Activated CD4-positive, alpha-beta T cell treated with anti-CD3 and anti-CD28 coated beads for 1 hour (primary cell): ENCODE measurements around the gene TTC16.
"Not testable (repeated sequence)": the region's sequence is repeated elsewhere in the genome, so short reads cannot be mapped to it uniquely, and the experiment has no call there.

ENCODE experiments used
- DNase-seq: peaks from one replicate; pipeline ENCODE4 v3.0.0-alpha.2; 2020

TTC16 gene

DNA sequence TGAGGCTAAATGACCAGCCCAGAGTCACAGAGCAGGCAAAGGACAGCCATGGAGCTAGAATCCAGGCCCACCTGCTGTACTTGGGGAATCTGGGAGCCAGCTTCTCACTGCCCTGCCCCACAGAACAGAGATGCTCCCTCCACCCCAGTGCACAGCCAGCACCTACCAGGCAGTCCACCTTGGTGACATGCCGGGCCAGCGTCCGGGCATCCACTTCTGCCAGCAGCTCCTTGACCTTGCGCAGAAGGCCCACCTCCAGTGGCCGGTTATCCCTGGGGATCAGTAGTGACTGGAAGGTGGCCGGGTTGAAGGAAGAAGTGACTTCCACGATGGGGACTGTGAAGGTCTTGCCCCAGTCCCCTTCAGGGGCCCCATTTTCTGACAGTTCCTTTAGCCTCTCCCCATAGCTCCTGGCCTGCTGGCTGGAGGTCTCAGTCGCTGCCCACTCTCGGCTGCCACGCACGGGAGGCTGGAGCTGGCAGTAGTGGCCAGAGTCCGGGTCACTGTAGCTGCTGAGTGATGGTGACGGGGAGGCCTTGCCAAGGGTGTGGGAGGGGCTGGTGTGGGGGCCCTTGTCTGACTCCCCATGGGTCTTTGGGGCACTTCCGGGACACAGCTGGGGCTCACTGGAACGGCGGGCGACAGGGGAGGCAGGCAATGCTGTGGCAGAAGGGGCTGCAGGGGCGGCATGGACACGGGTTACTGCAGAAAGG lies 28.7 kb downstream of the TTC16 start:
- DNase-seq = no peak

DNA sequence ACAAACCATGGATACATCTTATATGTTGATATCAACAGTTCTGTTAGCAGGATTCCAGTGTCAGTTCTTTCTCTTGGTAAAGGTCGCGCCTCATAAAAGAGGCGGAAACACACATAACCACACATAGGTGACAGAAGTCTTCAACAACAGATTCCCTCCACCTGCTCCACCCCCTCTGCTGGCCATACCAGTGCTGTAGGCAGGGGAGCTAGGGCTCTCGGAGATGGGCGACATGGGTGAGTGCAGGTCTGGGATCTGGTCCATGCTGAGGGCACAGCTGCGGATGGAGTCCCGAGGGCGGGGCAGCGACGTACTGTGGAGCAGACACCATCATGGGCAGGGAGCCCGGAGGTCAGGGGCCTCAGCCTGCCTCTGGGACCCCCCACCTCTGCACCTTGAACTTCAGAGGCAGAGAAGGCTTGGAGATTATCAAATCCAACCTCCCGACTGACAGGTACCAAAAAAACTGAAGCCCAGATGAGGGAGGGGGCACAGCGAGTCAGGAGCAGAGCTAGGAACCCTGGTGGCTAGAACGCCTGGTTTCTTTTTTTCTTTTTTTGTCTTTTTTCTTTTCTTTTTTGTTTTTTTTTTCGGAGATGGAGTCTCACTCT lies 31.2 kb downstream of the TTC16 start:
- DNase-seq = no peak

DNA sequence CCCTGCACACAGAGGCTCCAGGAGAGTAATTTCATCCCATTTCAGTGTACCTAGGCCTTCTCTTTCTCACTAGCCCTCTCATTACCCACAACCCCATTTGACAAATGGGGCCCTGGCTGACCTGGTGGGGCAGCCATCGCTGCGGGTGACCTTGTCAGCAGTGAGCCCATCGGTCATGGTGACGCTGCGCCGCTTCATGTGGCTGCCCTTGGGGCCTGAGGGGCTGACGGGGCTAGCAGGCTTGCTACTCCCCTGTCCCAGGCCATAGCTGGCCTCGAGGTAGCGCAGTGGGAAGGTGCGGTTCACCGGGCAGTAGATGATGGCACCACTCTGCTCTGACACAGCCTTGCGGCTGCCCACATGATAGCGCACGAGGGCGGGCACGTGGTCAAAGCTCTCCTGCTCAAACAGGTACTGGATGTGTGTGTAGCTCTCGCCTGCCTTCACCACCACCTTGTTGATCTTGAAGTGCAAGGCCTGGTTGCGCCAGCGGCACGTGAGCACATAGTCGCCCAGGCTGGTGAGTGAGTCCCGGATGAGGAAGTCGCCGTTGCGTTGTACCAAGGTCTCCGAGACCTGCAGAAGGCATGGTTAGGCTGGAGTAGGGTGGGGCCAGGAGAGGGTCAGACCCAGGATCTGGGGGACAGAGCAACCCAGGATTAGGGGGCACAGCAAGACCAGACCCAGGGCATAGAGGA lies 33.4 kb downstream of the TTC16 start:
- no peak for DNase-seq

DNA sequence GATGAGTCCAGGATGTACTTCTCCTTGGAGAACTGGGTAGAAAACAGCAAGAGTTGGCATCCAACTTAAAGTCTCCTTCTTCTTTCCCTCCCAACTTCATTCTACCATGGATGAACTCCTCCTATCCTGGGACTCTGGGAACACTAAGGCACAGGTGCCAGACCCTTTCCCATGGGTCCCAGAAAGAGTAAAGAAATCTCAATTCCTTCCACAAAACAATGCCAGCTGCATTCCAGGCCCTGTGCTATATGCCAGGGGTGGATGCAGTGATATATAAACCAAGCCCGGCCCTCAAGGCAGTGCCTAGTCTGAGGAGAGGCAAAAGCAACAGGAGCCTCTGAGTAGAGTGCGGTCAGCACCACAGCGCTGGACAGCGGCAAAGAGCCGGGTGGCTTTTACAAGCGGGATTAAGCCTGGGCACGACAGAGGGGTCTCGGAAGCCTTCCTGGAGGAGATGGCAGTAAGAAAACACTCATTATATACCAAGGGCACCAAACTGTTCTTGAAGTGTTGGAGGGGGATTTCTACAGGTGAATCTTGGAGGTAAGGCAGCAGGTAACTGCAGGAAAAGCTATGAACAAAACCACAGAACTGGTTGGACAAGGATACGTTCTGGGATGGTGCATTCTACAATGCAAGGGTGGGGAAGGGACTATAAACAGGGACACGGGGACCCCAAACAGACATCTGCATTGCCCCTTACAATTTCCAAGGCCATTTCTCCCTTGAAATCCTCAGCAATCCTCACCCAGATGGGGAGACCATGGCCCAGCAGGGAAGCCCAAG lies 35.6 kb downstream of the TTC16 start:
- no peak for DNase-seq

- DNase-seq = no peak
Observed at GRCh38 chr9:127753148-127753547, 37.3 kb downstream of the TTC16 start.

DNA sequence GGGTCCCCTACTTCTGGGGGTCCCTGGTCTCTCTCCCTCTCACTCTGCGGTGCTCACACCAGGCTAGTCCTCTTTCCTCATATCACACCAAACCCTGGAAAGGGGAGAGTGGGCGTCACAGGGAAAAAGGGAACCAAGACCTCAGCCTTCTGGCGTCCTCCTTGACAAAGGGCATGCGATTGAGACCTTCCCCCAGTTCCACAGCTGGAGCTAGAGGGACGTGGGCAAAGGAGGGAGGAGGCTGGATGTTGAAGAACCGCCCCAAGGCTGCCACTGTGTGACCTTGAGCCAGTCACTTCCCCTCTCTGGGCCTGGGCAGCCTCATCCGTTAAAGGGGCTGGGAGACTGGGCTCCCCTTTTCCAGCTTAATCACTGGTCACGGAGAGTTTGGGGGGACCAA lies 37.7 kb downstream of the TTC16 start:
- DNase-seq = no peak

DNA sequence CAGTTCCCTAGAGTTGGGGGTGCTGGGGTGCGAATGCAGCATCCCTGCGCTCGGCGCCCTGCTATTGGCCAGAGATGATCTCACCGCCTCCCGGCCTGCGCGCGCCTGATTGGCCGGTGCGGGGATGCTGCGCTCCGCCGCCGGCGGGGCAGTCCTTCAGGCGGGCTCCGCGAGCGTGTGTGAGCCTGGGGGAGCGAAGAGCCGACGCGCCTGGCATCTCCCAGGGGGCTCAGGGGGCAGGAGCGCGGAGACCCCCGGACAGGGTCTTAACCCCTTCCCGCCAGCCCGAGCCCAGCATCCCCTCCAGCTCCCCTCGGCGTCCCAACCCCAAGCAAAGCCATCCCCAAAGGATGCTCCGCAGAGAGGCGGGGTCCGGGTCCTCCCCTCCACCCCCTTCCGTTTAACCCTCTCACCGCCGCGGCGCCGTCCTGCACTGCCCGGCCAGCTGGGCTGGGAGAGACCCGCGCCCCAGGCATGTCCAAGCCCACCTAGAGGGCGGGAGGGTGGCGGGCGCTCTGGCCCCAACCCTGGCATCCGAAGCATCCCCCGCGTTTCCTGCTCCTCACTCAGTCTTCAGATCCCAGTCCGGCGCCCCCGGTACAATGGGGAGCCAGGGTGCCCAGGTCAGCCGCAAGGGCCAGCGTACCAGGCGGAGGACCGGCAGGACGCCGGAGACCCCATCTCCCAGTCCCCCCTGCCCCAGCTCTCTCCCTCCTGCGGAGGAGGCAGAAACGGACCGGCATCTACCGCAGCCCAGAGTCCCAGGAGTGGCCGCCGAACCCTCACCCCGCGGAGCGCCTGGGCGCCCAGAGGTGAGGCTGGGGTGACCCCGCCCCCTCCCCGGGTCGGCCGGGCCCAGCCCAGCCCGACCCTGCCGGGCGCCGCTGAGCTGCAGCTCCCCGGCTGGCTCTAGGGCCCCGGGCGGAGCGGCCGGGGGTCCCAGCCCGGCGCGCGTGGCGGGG lies 38.5 kb downstream of the TTC16 start:
- DNase-seq = no peak

DNA sequence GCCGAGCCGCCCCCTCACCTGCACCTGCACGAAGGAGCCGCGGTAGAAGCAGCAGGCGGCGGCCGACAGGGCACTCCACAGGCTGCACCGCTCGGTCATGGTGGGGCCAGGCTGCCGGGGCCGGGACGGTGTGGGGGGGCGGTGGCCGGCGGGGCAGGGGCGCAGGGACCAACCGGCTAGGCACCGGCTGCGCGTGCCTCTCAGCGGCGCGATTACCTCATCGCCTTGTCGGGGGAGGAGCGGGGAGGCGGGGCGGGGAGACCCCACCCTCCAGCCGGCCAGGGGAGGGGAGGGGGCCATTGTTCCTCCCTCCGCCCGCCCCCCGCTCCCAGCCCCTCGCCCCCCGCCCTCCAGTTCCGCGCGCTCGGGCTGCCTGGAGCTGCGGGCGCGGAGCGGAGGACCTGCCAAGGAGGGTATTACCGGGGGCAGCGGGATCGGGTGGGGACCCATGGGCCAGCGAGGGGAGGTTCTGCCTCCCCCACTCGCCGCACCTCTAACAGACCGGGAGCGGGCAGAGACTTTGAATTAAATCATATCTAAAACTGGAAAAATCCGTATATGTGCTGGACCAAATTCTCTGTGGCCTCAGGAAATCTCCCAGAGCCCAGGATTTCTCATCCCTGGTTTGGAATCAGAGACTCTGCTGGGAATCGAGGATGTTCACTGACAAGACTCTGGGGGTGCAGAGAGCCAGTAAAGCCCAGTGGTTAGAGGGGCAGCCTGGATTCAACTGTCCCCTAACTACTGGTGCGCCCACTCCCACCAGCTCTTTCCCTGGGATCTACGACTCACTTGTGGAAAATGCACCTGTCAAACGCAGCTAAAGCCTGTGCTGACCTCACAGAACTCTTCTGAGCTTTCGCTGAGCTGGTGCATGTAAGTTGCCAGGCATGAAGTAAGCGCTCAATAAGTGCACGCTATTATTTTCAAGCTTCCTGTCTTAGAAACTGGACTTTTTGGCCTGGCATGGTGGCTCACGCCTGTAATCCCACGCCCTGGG lies 39.5 kb downstream of the TTC16 start:
- no peak for DNase-seq

GRCh38 chr9:127756233-127756632 lies 40.4 kb downstream of the TTC16 start:
- DNase-seq = no peak

DNA sequence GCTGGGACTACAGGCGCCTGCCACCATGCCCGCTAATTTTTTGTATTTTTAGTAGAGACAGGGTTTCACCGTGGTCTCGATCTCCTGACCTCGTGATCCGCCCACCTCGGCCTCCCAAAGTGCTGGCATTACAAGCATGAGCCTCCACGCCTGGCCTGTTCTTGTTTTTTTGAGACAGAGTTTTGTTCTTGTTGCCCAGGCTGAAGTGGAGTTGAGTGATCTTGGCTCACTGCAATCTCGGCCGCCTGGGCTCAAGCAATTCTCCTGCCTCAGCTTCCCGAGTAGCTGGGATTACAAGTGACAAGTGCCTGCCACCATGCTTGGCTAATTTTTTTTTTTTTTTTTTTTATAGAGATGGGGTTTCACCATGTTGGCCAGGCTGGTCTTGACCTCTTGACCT lies 40.9 kb downstream of the TTC16 start:
- not testable (repeated sequence) for DNase-seq

- no peak for DNase-seq
Observed at GRCh38 chr9:127758843-127759242, 43.0 kb downstream of the TTC16 start.

DNA sequence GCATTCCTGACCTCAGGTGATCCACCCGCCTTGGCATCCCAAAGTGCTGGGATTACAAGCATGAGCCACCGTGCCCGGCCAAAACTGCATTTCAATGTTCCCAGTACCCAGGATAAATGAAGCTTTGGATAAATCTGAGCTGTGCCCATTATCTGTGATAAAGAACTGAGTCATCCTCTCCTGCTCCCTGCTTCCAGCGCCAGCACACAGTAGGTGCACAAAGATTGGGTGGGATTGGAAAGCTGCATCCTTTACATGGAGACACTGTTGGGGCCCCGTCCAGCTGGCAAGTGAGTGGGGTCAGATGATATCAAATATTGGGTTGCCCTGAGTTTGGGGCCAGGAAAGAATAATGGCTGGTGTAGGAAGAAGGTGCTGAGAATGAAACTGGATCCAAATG lies 45.2 kb downstream of the TTC16 start:
- DNase-seq = no peak

- DNase-seq = no peak
Observed at GRCh38 chr9:127761491-127761956, 45.6 kb downstream of the TTC16 start.

- DNase-seq = no peak
Observed at GRCh38 chr9:127762111-127762676, 46.3 kb downstream of the TTC16 start.

DNA sequence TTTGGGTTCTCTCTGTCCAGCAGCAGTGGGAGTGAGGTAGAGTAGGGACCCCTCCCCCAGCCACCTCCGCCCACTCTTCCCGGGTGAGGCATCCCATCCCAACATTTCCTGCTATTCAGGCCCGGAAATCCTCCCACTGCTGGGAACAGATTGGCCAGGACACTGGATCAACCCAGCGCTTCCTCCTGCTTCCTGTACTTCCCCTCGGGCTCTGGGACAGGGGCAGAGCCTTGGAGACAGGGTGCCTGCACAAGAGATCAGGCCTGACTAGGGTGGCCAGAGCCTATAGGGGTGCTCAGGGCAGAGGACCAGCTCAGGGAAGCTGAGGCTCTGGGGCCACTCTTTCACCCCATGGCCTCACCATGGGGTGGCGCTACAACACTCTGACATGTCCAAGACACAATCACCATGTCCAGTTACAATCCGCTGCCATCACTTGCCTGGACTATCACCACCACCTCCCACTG lies 48.1 kb downstream of the TTC16 start:
- no peak for DNase-seq

DNA sequence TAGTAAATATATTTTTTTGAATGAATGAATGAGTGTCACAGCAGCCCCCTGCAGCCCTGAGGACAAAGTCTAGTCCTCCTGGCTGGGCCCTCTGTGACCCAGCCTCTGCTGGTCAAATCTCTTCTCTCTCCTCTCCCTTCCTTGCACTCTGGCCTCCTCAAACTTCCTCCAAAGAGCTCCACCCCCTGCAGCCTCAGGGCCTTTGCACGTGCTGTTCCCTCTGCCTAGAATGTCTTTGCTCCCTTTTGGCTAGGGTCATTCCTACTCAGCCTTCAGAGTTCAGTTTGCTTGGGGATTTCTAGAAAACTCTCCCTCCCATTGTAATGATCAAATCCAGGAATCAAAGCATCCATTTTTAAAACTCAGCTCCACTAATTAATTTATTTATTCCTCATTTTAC lies 49.5 kb downstream of the TTC16 start:
- no peak for DNase-seq

GRCh38 chr9:127767410-127767809 lies 51.5 kb downstream of the TTC16 start:
- DNase-seq = no peak

DNA sequence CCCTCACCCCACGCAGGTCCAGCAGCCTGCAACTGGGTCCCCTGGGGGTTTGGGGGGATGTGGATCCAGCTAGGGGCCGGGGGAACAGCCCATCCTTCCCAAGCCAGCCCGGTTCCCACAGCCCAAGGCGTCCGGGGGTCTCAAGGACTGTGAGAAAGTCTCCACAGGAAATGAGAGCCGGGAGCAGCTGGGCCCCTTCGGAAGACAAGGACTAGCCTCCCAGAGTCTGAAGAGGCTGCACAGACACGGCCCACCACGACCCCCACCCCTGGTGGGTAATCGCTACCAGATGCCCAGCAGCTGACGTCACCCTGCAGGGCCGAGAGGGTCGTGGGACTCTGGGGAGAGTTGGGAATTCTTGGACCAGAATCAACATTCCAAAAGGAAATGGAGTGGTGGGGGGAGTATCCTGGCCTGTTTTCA lies 52.0 kb downstream of the TTC16 start:
- DNase-seq = no peak

- no peak for DNase-seq
Observed at GRCh38 chr9:127768698-127769097, 52.8 kb downstream of the TTC16 start.

- DNase-seq = no peak
Observed at GRCh38 chr9:127769101-127769500, 53.2 kb downstream of the TTC16 start.
